ENCODE data around the gene KIF19. TPM values are rescaled to one million over a fixed set of nuclear protein-coding genes. Genes with fewer than 3 reads are reported as not detected.

The KIF19 gene
- total and polyA plus RNA-seq, 2 of the 8 experiments (the other 6 are each of a cell fraction or from before 2014, with no cell fraction given), result 0.52 to 0.77 TPM

DNA sequence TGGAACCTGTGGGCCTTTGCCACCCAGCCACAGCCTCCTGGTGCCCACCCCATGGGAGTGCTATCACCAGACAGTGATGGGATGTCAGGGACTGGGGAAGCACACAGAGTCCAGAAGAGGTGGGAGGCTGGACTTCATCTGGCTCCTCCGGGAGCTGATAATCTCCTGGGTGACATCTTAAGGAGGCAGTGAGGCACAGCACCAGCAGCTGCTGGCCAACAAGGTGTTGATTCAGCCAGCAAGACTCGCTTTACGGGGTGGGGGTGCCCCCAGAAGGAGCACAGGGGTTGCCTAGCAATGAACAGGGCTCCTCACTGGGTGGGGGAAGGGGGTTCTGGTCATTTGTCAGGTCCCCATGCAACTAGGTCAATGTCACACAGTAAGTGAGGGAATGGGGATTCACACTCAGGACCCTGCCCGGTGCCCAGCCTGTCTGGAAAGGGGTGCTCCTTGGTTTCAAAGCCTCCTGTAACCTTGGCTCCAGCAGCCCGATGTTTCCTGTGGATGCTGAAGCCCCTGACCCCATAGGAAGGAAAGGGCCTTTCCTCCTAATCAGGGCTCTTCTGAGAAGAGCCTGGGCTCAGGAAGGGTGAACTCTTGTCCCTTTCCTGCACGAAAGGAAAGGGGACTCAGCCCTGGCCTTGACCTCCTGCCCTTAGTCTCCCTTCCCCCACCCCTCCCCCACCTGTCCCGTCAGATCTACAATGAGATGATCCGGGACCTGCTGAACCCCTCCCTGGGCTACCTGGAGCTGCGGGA lies 17.7 kb downstream of the KIF19 start:
- Histone ChIP-seq H3K23ac (ENCODE audit: insufficient read length) (no peak overlapping the region), H3K18ac (ENCODE audit: extremely low read depth, low read length) (no peak overlapping the region), H3K9me3 (ENCODE audit: insufficient read depth in 2 of 2, low read depth in 1 of 2, low read length in 1 of 2) (no peaks in the 10 kb centered on the region), H2AFZ (ENCODE audit: low read length) (no peak overlapping the region), H3K27me3 (replicated peaks in 1 of 4; ENCODE audit: control insufficient read depth in 3 of 4, extremely low read depth in 1 of 4, insufficient read depth in 3 of 4, low read length in 3 of 4) (peaks cover 0 to 2% (median 0%) of the 10 kb centered on the region in 4 experiments; a peak in 2 of 7 replicates), H2BK20ac (ENCODE audit: low read length) (no peak overlapping the region), H3K4ac (replicated peaks; ENCODE audit: insufficient read length, low read depth, low read length) (no peak overlapping the region), H2BK120ac (replicated peaks; ENCODE audit: low read depth, low read length) (no peak overlapping the region), H3K14ac (ENCODE audit: insufficient read length) (no peak overlapping the region), H4K8ac (ENCODE audit: extremely low read depth, insufficient read depth, low read length) (peak overlapping the region; percentile 48; the same call in 1 of the 2 replicates), H2AK5ac (ENCODE audit: low read depth, low read length) (no peak overlapping the region), H3K56ac (replicated peaks; ENCODE audit: insufficient read length, low read depth, low read length) (no peak overlapping the region), H3K4me3 (ENCODE audit: extremely low read depth in 1 of 4, insufficient read depth in 2 of 4, low read depth in 3 of 4, low read length in 4 of 4) (no peak overlapping the region), H3K79me1 (ENCODE audit: low read depth, low read length) (no peaks in the 10 kb centered on the region), H3K9ac (replicated peaks in 1 of 4; ENCODE audit: extremely low read depth in 1 of 4, low read depth in 3 of 4, low read length in 3 of 4) (no peak overlapping the region), H2BK12ac (ENCODE audit: low read depth, low read length) (no peak overlapping the region), H2BK15ac (ENCODE audit: low read length) (no peak overlapping the region), H3K27ac (ENCODE audit: low read depth, low read length) (no peak overlapping the region), H3K36me3 (ENCODE audit: control insufficient read depth in 2 of 4, insufficient read depth in 4 of 4, low read length in 3 of 4) (no peaks in the 10 kb centered on the region), H3K23me2 (ENCODE audit: low read depth, low read length) (no peaks in the 10 kb centered on the region), H2BK5ac (ENCODE audit: low read depth, low read length) (no peak overlapping the region), H3K79me2 (ENCODE audit: control insufficient read depth in 1 of 2, insufficient read depth in 2 of 2, low read length in 2 of 2) (no peaks in the 10 kb centered on the region), H4K91ac (replicated peaks; ENCODE audit: insufficient read length, low read length) (peak overlapping the region; percentile 51), H3K4me2 (ENCODE audit: insufficient read depth in 1 of 2, low read depth in 2 of 2, low read length in 2 of 2) (no peak overlapping the region; a peak in 1 of 4 replicates), H4K5ac (ENCODE audit: insufficient read length, low read depth, low read length) (no peak overlapping the region), H3K4me1 (replicated peaks in 1 of 4; ENCODE audit: control insufficient read depth in 3 of 4, insufficient read depth in 4 of 4, low read length in 3 of 4) (peaks cover 0 to 16% (median 9%) of the 10 kb centered on the region in 4 experiments; a peak in 5 of 7 replicates), H4K20me1 (replicated peaks in 1 of 2; ENCODE audit: control insufficient read depth in 1 of 2, insufficient read depth in 2 of 2, low read length in 2 of 2) (no peaks in the 10 kb centered on the region)
- TF ChIP-seq TAF7 (optimal IDR thresholded peaks at IDR 0.05; ENCODE audit: borderline replicate concordance, low read depth, low read length) (no peak), TAF1 (IDR thresholded peaks at IDR 0.05; ENCODE audit: low read depth, low read length) (no peak), RXRA (IDR thresholded peaks at IDR 0.05; ENCODE audit: insufficient read depth, low read depth, low read length) (0 out of 2 replicates have a peak, but pooled peaks have one; percentile 49), KDM4A (IDR thresholded peaks at IDR 0.05; ENCODE audit: low read depth, low read length, severe bottlenecking) (no peak), KDM5A (IDR thresholded peaks at IDR 0.05; ENCODE audit: low read length) (no peak)
- FAIRE-seq (no peak), DNase-seq (ENCODE audit: low read depth in 1 of 2, low spot score in 2 of 2) (no peak)
- CTCF ChIA-PET (ENCODE audit: partially characterized antibody), result interaction anchor here (0.5 to 11.2 kb wide), 9 partner anchors 8 to 1017 kb away, joined by 3 to 114 read pairs (median 3); partner anchors contain the start of gene GPR142
- WGBS, 2 experiments (ENCODE audit: extremely low coverage in 1 of 2, insufficient coverage in 1 of 2, insufficient read length in 1 of 2, insufficient replicate concordance in 2 of 2, low coverage in 1 of 2, low lambda C conversion rate in 2 of 2, missing lambda C conversion rate in 1 of 2), result 86% methylated on average over 8 of the region's 9 CpGs; no CpG with 5 or more reads in 1 of the 2 experiments
- POLR2A ChIA-PET (ENCODE audit: partially characterized antibody), result interaction anchor here (1.2 kb wide), 1 partner anchor 16 kb away, joined by 3 read pairs; no protein-coding TSS in a partner anchor

Data from H1 (cell line).